Fibroblast of villous mesenchyme (primary cell): Measurements from ENCODE around the gene CCDC15. TPM values are rescaled to one million over a fixed set of nuclear protein-coding genes. Genes with fewer than 3 reads are reported as not detected.

ENCODE experiments used
- DNase-seq: peaks from one replicate; pipeline ENCODE4 v3.0.0-alpha.2; 2010; ENCODE audit warnings: low read depth
- H3K4me3 ChIP-seq: 2 replicates; pipeline ENCODE4 v1.5.1; 2011; ENCODE audit warnings: low read depth, mild to moderate bottlenecking, low read length
- total RNA-seq: library from RNA; depleted of rRNA; stranded (reverse); fragments of >200 nt; gene quantifications from 2 replicates; pipeline ENCODE4 v1.2.3, GENCODE V29; 2012
- TF ChIP-seq, protein P1 (sequence below): IDR thresholded peaks from 2 replicates; pipeline ENCODE4 v1.5.1; 2012; ENCODE audit warnings: low read depth, mild to moderate bottlenecking, low read length; ENCODE audit not compliant: insufficient read depth

Gene CCDC15, protein sequence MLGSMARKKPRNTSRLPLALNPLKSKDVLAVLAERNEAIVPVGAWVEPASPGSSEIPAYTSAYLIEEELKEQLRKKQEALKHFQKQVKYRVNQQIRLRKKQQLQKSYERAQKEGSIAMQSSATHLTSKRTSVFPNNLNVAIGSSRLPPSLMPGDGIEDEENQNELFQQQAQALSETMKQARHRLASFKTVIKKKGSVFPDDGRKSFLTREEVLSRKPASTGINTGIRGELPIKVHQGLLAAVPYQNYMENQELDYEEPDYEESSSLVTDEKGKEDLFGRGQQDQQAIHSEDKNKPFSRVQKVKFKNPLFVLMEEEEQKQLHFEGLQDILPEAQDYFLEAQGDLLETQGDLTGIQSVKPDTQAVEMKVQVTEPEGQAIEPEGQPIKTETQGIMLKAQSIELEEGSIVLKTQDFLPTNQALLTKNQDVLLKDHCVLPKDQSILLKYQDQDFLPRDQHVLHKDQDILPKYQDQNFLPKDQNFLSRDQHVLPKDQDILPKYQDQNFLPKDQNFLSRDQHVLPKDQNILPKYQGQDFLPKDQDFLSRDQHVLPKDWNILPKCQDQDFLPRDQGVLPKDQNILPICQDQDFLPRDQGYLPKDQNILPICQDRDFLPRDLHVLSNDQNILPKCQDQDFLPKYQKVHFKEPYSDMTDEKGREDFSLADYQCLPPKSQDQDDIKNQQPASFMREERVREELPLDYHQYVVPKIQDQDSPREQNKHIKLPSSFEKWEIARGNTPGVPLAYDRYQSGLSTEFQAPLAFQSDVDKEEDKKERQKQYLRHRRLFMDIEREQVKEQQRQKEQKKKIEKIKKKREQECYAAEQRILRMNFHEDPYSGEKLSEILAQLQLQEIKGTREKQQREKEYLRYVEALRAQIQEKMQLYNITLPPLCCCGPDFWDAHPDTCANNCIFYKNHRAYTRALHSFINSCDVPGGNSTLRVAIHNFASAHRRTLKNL
- 2.6 and 3.5 TPM in 2 replicates for total RNA-seq

DNA sequence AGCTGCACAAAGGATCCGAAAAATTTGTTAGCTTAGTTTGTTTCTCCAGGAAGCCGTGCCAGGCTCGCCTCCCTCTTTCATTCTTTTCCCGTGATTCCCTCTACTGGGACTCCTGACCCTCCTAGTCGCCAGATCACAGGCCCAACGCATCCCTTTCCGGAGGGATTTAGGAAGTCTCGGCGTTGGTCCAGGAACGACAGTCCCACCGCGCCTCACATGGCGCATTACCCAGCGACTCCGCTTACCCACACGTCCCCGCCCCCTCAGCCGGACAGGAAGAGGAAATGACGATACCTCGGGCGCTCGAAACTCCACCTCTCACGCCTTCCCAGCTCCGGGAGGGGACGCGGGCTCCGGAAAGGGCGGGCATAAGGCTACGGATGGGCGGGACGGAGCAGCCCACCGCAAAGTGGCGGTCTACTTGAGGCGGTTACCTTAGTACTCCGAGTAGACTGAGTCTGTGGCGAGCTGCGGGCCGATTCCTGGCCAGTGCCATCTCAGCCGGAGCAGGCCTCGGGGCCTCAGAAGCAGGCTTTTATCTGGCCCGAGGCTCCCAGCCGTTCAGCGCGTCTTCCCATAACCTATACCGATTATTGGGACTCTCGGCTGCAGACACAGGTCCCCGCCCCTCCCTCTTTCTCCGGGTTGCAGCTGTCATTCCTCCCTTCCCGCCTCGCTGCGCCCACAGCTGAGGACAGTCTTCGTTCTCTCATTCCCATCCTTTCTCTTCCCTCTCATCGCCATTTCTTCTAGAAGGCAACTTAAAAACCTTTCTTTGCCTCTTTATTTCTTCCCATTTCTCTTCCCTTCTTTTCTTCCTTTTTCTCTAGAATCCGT lies at the start of gene CCDC15:
Gene CCDC15 (plus strand): TSS at position 450 of the 837 bp plus-strand sequence. CDS start 531 bp downstream, outside the sequence.
- peak within 1 kb of the TSS; percentile 73 for H3K4me3 ChIP-seq
- TF ChIP-seq, protein P1, sequence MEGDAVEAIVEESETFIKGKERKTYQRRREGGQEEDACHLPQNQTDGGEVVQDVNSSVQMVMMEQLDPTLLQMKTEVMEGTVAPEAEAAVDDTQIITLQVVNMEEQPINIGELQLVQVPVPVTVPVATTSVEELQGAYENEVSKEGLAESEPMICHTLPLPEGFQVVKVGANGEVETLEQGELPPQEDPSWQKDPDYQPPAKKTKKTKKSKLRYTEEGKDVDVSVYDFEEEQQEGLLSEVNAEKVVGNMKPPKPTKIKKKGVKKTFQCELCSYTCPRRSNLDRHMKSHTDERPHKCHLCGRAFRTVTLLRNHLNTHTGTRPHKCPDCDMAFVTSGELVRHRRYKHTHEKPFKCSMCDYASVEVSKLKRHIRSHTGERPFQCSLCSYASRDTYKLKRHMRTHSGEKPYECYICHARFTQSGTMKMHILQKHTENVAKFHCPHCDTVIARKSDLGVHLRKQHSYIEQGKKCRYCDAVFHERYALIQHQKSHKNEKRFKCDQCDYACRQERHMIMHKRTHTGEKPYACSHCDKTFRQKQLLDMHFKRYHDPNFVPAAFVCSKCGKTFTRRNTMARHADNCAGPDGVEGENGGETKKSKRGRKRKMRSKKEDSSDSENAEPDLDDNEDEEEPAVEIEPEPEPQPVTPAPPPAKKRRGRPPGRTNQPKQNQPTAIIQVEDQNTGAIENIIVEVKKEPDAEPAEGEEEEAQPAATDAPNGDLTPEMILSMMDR: no peak
- peak; percentile 97 for DNase-seq

DNA sequence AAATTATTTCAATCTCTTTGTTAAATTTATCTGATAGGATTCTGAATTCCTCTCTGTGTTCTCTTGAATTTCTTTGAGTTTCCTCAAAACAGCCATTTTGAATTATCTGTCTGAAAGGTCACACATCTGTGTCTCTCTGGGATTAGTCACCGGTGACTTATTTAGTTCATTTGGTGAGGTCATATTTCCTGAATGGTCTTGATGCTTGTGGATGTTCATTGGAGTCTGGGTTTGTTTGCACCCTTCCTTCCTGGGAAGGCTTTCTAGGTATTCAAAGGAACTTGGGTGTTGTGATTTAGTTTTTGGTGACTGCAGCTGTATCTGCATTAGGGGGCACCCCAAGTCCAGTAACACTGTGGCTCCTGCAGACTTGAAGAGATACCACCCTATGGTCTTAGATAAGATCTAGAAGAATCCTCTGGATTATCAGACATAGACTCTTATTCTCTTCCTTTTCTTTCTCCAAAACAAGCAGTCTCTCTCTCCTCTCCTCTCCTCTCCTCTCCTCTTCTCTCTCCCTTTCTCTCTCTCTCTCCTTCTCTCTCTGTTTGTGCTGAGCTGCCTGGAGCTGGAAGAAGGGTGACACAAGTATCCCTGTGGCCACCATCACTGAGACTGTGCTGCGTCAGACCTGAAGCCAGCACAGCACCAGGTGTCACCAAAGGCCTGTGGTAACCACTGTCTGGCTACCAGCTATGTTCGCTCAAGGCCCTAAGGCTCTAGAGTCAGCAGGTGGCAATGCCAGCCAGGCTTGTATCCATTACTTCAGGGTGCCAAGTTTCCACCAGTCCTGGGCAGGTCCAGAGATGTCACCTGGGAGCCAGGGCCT lies 38.2 kb upstream of the CCDC15 start:
- TF ChIP-seq, protein P1: no peak
- H3K4me3 ChIP-seq: no peak overlapping the region
- no peak for DNase-seq

DNA sequence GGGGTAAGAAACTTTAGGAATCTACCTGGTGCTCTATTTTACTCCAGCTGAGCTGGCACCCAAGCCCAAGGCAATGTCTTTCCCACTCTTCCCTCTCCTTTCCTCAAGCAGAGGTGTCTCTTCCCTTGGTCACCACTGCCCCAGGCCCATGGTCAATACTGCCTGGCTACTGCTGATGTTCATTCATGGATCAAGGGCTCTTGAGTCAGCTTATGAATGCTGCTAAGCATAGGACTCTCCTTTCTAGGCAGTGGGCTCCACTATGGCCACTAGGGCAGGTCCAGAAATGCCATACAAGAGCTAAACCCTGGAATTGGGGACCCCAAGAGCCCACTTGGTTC lies 37.7 kb upstream of the CCDC15 start:
- DNase-seq: no peak
- TF ChIP-seq, protein P1: no peak
- no peak overlapping the region for H3K4me3 ChIP-seq

DNA sequence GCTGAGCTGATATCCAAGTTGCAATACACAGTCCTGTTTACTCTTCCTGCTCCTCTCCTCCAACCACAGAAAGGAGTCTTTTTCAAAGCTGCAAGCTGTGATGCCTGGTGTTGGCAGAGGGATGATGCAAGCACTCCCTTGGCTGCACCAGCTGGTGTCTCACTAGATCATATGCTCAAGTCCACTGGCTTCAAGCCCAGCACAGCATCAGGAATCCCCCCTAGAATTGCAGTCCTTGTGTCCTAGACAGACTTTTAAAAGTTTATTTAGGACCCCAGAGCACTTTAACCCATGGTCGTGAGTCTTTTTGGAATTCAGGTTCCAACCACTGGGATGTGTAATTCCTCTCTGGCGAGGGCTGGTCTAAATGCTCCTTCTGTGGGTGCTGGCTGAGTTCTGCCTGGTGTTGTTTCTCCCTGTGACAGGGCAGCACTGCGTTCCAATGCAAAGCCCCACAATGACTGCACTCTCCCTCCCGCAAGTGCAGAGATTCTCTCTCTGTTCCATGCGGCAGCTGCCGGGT lies 36.8 kb upstream of the CCDC15 start:
- no peak overlapping the region for H3K4me3 ChIP-seq
- TF ChIP-seq, protein P1: no peak
- peak; percentile 77 for DNase-seq

DNA sequence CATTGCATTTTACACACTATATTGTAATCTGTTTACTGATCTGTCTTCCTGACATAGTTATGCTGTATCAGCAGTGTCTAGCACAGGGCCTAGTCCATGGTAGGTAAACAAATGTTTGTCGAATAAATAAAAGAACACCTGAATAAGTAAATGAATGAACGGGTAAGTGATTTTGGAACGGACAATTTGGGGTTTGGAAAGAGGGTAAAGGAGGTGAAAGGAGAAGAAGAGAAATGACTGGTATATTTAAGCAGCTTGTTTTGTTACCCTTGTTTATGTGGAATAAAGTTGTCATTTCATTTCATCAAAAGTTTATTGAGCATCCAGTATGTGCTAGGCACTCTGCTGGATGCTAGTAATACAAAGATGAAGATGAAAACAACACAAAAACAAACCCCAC lies 35.1 kb upstream of the CCDC15 start, which contains the start of gene HEPN1:
Gene HEPN1 (plus strand): TSS at position 301 of the 400 bp plus-strand sequence.
- TF ChIP-seq, protein P1: no peak
- no peak for DNase-seq
- H3K4me3 ChIP-seq: no peak within 1 kb of the TSS
